ENCODE data around the gene SLC7A6OS.

The SLC7A6OS gene

DNA sequence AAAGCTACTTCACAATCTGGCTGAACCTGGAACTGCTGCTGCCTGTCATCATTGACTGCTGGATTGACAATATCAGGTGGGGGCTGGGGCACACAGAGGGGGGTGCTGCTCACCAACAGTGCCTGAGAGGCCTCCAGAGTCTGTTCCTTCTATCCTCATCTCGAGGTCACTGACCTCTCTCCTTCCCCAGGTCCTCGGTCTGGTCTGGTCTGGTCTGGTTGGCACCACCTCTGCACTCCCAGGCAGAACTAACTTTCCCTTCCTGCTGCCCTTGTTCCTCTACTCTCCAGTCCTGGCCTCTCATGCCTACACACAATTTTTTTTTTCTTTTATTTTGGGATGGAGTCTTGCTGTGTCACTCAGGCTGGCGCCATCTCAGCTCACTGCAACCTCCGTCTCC is 61.4 kb downstream of the SLC7A6OS start:
- DNase-seq: no peak

Data from T1000 (cell line).